GM21717 (cell line): Measurements from ENCODE around the gene GOLGA7B.

Source experiments
- ATAC-seq: cut with Tn5 transposase; IDR thresholded peaks from one replicate; pipeline ENCODE4 v1.9.1; 2021; ENCODE audit warnings: mild to moderate bottlenecking, moderate library complexity; ENCODE audit not compliant: unreplicated experiment

The GOLGA7B gene

GRCh38 chr10:97892506-97892905 is 42.9 kb downstream of the GOLGA7B start:
- ATAC-seq, result no peak

GRCh38 chr10:97892939-97893338 is 43.3 kb downstream of the GOLGA7B start:
- ATAC-seq, result no peak

GRCh38 chr10:97894092-97894491 is 44.4 kb downstream of the GOLGA7B start:
- ATAC-seq, result no peak

GRCh38 chr10:97895084-97895483 is 45.4 kb downstream of the GOLGA7B start:
- ATAC-seq, result no peak

DNA sequence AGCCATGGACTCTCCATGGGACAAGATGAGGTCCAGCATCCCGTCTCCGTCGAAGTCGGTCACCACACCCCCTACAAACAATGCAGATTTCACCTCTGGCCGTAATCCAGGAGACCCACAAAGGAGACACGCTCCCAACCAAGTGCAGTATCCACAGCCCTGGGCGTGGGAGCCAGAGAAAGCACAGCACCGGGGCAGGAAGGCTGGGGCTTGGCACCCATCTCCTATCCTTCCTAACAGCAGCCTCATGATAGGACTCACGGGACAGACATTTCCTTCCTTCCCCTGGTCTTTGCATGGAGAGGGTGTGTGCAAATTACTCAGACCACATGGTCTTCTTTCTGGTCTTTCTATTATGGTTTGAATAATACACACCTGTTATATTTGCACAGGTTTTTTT is 46.3 kb downstream of the GOLGA7B start:
- ATAC-seq, result no peak

DNA sequence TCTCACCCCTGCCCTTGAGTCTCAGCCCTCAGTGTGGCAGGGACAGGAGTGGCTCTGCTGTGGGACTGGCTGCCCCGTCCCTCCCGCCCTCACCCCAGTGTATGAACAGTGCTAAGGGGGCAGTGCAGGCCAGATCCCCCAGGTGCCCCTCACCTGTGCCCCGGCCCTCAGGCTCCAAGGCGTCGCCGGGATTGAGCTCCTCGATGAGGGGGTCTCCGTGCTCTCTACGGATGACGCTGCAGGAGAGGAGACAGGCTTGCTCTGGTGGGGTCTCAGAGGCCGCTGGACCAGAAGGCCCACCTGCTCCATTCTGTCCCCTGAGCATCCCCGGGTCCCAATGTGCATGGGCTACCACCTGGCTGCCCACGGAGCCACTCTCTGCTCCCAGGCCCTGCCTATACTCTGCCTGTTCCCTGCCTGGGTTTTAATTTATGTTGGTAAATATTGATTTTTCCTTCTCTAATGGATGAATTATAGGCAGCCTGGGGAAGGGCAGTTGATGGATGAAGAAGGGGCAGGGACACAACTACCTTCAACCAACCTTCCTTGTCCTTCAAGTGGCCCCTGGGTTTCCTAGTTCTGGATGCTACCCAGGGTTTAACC is 47.2 kb downstream of the GOLGA7B start:
- no peak for ATAC-seq

DNA sequence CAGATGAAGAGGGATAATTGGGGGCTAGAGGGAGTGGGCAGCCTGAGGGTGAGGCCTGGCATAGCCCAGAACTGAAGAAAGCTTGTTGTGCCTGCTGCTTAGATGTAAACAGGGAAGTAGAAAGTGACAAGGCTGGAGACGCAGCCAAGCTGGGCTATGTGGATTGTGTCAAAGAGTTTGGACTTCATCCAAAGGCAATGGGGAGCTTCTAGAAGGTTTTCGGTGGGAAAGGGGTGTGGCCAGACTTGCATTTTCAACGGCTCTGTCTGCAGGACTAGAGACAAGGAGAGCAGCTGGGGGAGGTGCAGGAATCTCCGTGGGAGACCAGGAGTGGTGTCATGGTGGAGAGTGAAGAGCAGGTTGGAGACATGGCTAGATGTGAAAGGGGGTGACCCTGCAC is 48.8 kb downstream of the GOLGA7B start:
- no peak for ATAC-seq

DNA sequence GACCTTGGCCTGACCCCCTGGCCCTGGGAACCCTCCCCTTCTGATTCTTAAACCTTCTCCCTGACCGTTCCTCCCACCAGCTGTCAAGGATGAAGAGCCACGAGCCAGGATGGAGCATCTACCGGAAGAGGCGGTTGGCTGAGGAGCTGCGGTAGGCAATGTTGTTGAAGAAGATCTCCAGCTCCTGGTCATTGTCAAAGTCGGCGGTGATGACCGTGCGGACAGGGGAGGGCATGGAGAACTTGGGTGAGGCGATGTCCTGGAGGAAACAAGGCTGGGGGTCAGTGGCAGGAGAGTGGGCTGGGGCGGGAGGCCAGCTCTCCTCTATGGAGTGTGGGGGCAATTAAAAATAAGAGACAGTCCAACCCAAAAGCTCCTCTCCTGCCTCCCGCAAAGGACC is 51.7 kb downstream of the GOLGA7B start:
- no peak for ATAC-seq

GRCh38 chr10:97903128-97904017 is 53.7 kb downstream of the GOLGA7B start:
- no peak for ATAC-seq

- ATAC-seq, result no peak
Observed at GRCh38 chr10:97904018-97904381, 54.4 kb downstream of the GOLGA7B start.

DNA sequence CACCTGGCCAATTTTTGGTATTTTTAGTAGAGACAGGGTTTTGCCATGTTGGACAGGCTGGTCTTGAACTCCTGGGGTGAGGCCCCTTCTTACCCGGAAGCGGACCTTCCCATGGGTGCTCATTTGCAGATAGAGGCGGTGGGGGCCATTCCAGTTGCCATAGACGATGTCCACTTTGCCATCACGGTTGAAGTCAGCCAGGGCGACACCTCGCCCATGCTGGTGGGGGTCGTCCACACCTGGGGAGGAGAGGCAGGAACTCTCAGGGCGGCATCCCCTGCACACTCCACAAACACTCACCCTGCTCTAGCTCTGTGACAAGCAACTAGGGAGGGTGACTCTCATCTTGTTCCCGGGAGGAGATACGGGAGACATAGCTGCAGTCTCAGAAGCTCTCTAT is 54.9 kb downstream of the GOLGA7B start:
- no peak for ATAC-seq

DNA sequence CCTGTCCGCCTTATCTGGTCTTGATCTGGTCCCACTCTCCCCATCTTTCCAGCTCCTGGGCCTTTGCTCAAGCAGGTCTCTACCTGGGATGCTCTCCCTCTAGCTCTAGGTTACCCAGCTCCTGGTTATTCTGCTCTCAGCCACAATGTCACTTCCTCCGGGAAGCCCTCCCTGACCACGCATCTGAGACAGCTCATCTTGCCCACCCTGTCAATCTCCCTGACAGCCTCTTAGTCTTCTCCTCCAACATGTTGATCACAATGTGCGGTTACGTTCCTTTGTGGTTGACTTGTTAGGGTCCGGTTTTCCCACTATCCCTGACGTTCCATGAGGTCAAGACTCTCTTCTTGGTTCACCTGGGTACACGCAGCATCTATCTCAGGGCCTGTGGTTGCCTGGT is 55.6 kb downstream of the GOLGA7B start:
- no peak for ATAC-seq

- no peak for ATAC-seq
Observed at GRCh38 chr10:97907211-97907610, 57.6 kb downstream of the GOLGA7B start.

GRCh38 chr10:97907830-97908229 is 58.2 kb downstream of the GOLGA7B start:
- ATAC-seq, result no peak

DNA sequence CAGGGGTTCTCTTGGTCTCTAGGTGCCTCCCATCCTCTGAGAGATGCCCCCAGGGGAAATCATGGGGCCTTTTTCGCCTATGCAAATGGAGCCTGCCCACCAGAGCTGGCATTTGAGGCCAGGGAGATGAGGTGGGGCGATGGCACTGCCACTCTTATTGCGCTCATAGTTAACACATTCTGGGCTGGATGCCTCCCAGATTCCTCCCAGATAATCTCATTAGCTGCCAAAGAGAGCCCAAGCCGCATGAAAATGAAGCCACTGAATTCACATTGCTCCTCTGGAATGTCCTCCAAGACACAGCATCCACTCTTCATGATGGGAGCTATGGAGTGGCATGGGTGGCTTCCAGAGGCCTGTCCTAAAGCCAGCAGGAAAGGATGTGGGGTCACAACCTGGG is 61.0 kb downstream of the GOLGA7B start:
- no peak for ATAC-seq

GRCh38 chr10:97911217-97911616 is 61.6 kb downstream of the GOLGA7B start:
- ATAC-seq, result no peak

GRCh38 chr10:97913193-97913592 is 63.5 kb downstream of the GOLGA7B start:
- no peak for ATAC-seq

- ATAC-seq, result no peak
Observed at GRCh38 chr10:97913614-97914013, 64.0 kb downstream of the GOLGA7B start.

- ATAC-seq, result no peak
Observed at GRCh38 chr10:97914171-97914836, 64.7 kb downstream of the GOLGA7B start.

- peak; percentile 67 for ATAC-seq
Observed at GRCh38 chr10:97914837-97915211, 65.2 kb downstream of the GOLGA7B start.

- no peak for ATAC-seq
Observed at GRCh38 chr10:97915346-97916131, 65.9 kb downstream of the GOLGA7B start.
